GM21786 (cell line): Measurements from ENCODE around the gene NAT14.
"Not testable (repeated sequence)": the region's sequence is repeated elsewhere in the genome, so short reads cannot be mapped to it uniquely, and the experiment has no call there.

Experiments
- ATAC-seq: cut with Tn5 transposase; IDR thresholded peaks from one replicate; pipeline ENCODE4 v1.9.1; 2021; ENCODE audit not compliant: unreplicated experiment

NAT14 gene

GRCh38 chr19:55534280-55534679 lies 49.3 kb downstream of the NAT14 start:
- ATAC-seq, result not testable (repeated sequence)

- ATAC-seq, result no peak
Measured at GRCh38 chr19:55535173-55535964, 50.4 kb downstream of the NAT14 start.

- ATAC-seq, result no peak
Measured at GRCh38 chr19:55535965-55536350, 51.0 kb downstream of the NAT14 start.

- ATAC-seq, result no peak
Measured at GRCh38 chr19:55536366-55536765, 51.4 kb downstream of the NAT14 start.
